Uterus (tissue), 4 donors: Measurements from ENCODE around the gene PLA2G5. TPM values are rescaled to one million over a fixed set of nuclear protein-coding genes. Genes with fewer than 3 reads are reported as not detected.

Source experiments
- DNase-seq, 2 donors: peaks; one replicate each; pipeline ENCODE4 v3.0.0-alpha.2; 2019 to 2020
- H3K27ac ChIP-seq, 2 donors: fragments of 200-600 bp; sonication (generic); 1 replicate in 1 of 2; 2 replicates in 1 of 2; pipeline ENCODE4 v1.5.1; 2016 to 2018
- H3K27me3 ChIP-seq, 2 donors: fragments of 200-600 bp; sonication (generic); one replicate each; pipeline ENCODE4 v1.5.1; 2018 to 2019; ENCODE audit warnings: control low read depth in 1 of 2
- H3K36me3 ChIP-seq, 2 donors: fragments of 200-600 bp; sonication (generic); one replicate each; pipeline ENCODE4 v1.5.1; 2019; ENCODE audit warnings: control low read depth in 1 of 2
- H3K4me1 ChIP-seq, 2 donors: fragments of 200-600 bp; sonication (generic); one replicate each; pipeline ENCODE4 v1.5.1; 2018 to 2019; ENCODE audit warnings: control low read depth in 1 of 2
- H3K4me3 ChIP-seq, 2 donors: fragments of 200-600 bp; sonication (generic); 1 replicate in 1 of 2; 2 replicates in 1 of 2; pipeline ENCODE4 v1.5.1; 2018 to 2019; ENCODE audit warnings: mild to moderate bottlenecking in 1 of 2
- H3K9me3 ChIP-seq, 2 donors: fragments of 200-600 bp; sonication (generic); one replicate each; pipeline ENCODE4 v1.5.1; 2019; ENCODE audit warnings: control low read depth in 1 of 2
- POLR2A ChIP-seq, 2 donors: fragments of 450-650 bp; IDR thresholded peaks; one replicate each; pipeline ENCODE4 v1.6.1; 2016; ENCODE audit warnings: antibody characterized with exemption in 2 of 2, mild to moderate bottlenecking in 1 of 2, moderate library complexity in 1 of 2
- intact Hi-C: fragments of 100-400 bp; cut with DNase I; formaldehyde crosslinking; loops from one replicate; pipeline ENCODE4 v1.15.1; 2023; ENCODE audit warnings: low total_unique reads
- total RNA-seq, 4 donors: library from RNA; depleted of rRNA in 3 of 4; stranded (reverse); fragments of >200 nt in 3 of 4; gene quantifications; one replicate each; pipeline versions ENCODE4 v1.1.0 to v1.2.4, GENCODE V29; 2014 to 2023
- TF ChIP-seq, protein P1 (sequence below), 4 experiments: fragments of 200-600 bp in 2 of 4; fragments of 450-650 bp in 2 of 4; sonication (generic) in 2 of 4; IDR thresholded peaks; one replicate each; pipeline ENCODE4 v1.5.1; 2016 to 2019; ENCODE audit warnings: antibody characterized with exemption in 4 of 4, mild to moderate bottlenecking in 2 of 4, moderate library complexity in 1 of 4
- donor health status: DM: yes; HTN: yes; CAD: no.

PLA2G5 gene
- total RNA-seq, 4 donors from 2014 or later, result 3.1 TPM; not detected in 3

DNA sequence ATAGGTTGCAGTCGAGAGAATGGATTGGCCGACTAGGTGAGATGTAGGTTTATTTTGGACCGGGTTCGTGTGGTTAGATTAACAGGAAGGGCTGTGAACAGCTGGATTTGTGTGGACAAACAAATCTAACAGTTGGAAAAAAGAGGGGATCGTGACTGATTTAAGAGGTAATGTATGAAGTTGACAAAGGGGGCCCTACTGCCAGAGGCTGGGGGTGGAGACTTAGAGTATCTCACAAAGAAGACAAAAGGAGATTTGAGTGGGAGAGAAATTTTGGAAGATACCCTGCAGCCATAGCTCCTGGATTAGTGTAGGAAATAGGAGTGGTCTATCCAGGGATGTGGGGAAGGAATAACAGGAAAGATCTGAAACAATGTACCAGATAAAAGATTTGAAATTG lies 38.8 kb upstream of the PLA2G5 start:
- Histone ChIP-seq H3K27ac (no peak overlapping the region), H3K9me3 (peaks cover 0 to 3% of the 10 kb centered on the region in 2 donors), H3K4me3 (peak overlapping the region in 1 of 2 donors; percentile 43), H3K4me1 (no peaks in the 10 kb centered on the region), H3K27me3 (no peaks in the 10 kb centered on the region), H3K36me3 (no peaks in the 10 kb centered on the region)
- no peak for DNase-seq
- intact Hi-C loops, result no loop called here
- no peak for TF ChIP-seq POLR2A (IDR thresholded peaks at IDR 0.05)
- TF ChIP-seq, protein P1, sequence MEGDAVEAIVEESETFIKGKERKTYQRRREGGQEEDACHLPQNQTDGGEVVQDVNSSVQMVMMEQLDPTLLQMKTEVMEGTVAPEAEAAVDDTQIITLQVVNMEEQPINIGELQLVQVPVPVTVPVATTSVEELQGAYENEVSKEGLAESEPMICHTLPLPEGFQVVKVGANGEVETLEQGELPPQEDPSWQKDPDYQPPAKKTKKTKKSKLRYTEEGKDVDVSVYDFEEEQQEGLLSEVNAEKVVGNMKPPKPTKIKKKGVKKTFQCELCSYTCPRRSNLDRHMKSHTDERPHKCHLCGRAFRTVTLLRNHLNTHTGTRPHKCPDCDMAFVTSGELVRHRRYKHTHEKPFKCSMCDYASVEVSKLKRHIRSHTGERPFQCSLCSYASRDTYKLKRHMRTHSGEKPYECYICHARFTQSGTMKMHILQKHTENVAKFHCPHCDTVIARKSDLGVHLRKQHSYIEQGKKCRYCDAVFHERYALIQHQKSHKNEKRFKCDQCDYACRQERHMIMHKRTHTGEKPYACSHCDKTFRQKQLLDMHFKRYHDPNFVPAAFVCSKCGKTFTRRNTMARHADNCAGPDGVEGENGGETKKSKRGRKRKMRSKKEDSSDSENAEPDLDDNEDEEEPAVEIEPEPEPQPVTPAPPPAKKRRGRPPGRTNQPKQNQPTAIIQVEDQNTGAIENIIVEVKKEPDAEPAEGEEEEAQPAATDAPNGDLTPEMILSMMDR (IDR thresholded peaks at IDR 0.05), result no peak

DNA sequence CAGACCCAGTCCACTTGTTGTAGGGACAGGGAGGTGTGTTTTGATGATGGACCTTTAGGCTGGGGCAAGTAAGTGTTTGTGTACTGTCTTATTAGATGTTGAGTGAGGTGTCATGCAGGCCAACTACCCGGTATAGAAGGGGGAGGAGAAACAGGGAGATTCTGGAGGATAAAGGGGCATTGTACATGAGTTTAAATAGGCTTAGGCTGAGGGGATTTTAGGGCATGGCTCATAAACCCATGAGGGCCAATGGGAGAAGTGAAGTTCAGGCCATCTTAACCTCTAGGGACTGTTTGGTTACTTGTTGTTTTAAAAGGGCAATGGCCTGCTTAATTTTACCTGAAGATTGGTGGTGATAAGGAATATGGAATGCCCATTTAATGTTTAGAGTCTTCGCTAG lies 38.2 kb upstream of the PLA2G5 start:
- Histone ChIP-seq H3K4me3 (peak overlapping the region in 1 of 2 donors; percentile 43), H3K4me1 (no peaks in the 10 kb centered on the region), H3K36me3 (no peaks in the 10 kb centered on the region), H3K27me3 (no peaks in the 10 kb centered on the region), H3K27ac (no peak overlapping the region), H3K9me3 (peaks cover 0 to 3% of the 10 kb centered on the region in 2 donors)
- TF ChIP-seq, protein P1 (IDR thresholded peaks at IDR 0.05), result no peak
- TF ChIP-seq POLR2A (IDR thresholded peaks at IDR 0.05), result no peak
- DNase-seq, result no peak
- intact Hi-C loops, result no loop called here

DNA sequence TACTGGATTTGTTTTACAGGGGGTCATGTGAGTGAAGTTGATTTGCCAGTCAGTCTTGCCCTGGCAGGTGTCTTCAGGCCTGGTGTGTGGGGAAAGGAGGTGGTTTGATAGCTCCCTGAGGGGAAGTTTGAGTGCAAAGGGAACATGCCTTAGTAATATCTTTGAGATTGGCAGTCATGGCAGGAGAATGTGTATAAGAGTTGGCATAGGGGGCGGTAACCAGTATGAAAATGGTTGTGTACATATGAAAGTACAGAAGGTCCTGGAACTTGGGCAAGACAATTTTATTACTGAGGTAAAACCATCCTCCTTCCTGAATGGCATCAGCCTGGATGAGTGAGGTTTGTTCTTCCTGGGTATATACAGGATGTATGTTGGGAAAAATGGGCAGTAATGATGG lies 37.6 kb upstream of the PLA2G5 start:
- H3K27me3 ChIP-seq, result no peaks in the 10 kb centered on the region
- peak overlapping the region in 1 of 2 donors; percentile 43 for H3K4me3 ChIP-seq
- H3K36me3 ChIP-seq, result no peaks in the 10 kb centered on the region
- no peaks in the 10 kb centered on the region for H3K4me1 ChIP-seq
- intact Hi-C loops, result no loop called here
- no peak overlapping the region for H3K27ac ChIP-seq
- TF ChIP-seq POLR2A (IDR thresholded peaks at IDR 0.05), result no peak
- TF ChIP-seq, protein P1 (IDR thresholded peaks at IDR 0.05), result no peak
- H3K9me3 ChIP-seq, result peaks cover 0 to 3% of the 10 kb centered on the region in 2 donors
- no peak for DNase-seq

DNA sequence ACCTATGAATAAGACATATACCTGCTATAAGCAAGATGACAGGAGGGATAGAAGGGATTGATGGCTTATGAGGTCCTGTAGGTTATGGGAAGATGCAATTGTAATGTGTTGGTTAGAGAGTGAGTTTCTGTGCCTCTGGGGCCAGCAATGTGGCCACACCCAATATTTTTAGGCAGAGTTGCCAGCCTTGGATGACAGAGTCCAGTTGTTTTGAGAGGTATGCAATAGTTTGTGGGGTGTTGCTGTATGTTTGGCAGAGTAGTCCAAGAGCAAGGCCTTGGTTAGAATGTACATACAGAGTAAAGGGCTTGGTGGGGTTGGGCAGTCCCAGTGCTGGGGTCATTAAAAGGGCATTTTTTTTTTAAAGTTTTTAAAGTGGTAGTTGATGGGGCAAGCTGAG lies 36.6 kb upstream of the PLA2G5 start:
- no peak overlapping the region for H3K4me3 ChIP-seq
- DNase-seq, result no peak
- H3K4me1 ChIP-seq, result no peaks in the 10 kb centered on the region
- TF ChIP-seq, protein P1 (IDR thresholded peaks at IDR 0.05), result no peak
- TF ChIP-seq POLR2A (IDR thresholded peaks at IDR 0.05), result no peak
- H3K9me3 ChIP-seq, result peaks cover 0 to 3% of the 10 kb centered on the region in 2 donors
- intact Hi-C loops, result no loop called here
- H3K27me3 ChIP-seq, result no peaks in the 10 kb centered on the region
- no peaks in the 10 kb centered on the region for H3K36me3 ChIP-seq
- no peak overlapping the region for H3K27ac ChIP-seq

DNA sequence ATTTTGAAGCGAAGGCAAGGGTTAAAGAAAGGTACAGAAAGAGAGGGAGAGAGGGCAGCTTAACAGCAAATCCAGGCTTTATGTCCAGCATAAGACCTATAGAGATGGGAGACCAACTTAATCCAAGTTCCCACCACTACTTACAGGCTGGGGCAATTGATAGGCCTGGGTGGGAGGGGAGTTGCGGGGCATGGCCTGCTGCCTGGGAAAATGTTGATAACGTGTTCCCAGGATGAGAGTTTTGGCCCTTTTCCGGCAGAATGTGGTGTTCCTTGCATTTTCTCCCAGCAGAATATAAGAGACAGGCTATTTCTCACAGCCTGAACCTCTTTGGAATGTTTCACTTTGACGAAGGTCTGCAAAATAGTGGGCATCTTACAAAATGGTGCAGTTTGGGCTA lies 34.9 kb upstream of the PLA2G5 start:
- Histone ChIP-seq H3K36me3 (no peaks in the 10 kb centered on the region), H3K4me3 (no peak overlapping the region), H3K4me1 (no peaks in the 10 kb centered on the region), H3K27me3 (no peaks in the 10 kb centered on the region), H3K9me3 (peaks cover 0 to 3% of the 10 kb centered on the region in 2 donors), H3K27ac (no peak overlapping the region)
- intact Hi-C loops, result no loop called here
- no peak for DNase-seq
- TF ChIP-seq POLR2A (IDR thresholded peaks at IDR 0.05), result no peak
- TF ChIP-seq, protein P1 (IDR thresholded peaks at IDR 0.05), result no peak
